GM12872 (cell line): ENCODE results near the gene C12orf75.

ENCODE experiments used
- TF ChIP-seq, protein P1 (sequence below): IDR thresholded peaks from 3 replicates; pipeline ENCODE4 v1.5.1; 2011; ENCODE audit warnings: low read depth, mild to moderate bottlenecking, low read length, moderate library complexity; ENCODE audit not compliant: insufficient read depth

The C12orf75 gene

DNA sequence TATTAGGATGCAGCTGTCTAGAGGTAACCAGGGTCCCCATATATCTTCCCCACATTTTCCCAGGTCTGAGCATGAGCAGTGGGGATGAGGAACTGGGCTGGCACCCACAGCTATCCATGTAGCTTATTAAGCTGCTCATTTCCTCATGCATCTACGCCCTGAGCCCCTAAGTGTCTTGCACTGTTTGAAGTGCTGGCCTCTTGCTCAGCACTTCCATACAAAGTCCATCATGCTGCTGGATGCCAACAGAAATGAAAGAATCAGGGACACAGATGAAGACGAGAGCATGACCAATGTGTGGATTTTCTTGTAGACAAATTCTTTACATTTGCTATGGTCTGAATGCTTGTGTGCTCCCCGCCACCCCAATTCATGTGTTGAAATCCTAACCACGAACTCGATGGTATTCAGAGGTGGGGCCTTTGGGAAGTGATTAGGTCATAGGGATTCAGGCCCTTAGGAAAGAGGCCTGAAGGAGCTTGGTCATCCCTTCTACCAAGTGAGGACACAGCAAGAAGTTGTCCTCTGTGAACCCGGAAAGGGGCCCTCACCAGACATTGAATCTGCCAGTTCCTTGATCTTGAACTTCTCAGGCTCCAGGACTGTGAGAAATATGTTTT lies 54.5 kb downstream of the C12orf75 start:
- TF ChIP-seq, protein P1, sequence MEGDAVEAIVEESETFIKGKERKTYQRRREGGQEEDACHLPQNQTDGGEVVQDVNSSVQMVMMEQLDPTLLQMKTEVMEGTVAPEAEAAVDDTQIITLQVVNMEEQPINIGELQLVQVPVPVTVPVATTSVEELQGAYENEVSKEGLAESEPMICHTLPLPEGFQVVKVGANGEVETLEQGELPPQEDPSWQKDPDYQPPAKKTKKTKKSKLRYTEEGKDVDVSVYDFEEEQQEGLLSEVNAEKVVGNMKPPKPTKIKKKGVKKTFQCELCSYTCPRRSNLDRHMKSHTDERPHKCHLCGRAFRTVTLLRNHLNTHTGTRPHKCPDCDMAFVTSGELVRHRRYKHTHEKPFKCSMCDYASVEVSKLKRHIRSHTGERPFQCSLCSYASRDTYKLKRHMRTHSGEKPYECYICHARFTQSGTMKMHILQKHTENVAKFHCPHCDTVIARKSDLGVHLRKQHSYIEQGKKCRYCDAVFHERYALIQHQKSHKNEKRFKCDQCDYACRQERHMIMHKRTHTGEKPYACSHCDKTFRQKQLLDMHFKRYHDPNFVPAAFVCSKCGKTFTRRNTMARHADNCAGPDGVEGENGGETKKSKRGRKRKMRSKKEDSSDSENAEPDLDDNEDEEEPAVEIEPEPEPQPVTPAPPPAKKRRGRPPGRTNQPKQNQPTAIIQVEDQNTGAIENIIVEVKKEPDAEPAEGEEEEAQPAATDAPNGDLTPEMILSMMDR, result no peak

DNA sequence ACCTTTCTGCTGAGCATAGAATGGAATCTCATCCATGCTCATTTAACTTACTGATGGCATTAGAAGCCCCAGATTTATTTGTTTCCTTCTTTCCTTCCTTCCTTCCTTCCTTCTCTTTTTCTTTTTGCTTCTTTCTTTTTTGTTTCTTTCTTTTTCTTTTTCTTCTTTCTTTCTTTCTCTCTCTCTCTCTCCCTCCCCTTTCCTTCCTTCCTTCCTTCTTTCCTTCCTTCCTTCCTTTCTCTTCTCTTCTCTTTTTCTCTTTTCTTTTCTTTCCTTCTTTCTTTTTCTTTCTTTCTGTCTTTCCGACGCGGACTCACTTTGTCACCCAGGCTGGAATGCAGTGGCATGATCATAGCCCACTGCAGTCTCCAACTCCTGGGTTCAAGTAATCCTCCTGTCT lies 55.9 kb downstream of the C12orf75 start:
- TF ChIP-seq, protein P1, result no peak

DNA sequence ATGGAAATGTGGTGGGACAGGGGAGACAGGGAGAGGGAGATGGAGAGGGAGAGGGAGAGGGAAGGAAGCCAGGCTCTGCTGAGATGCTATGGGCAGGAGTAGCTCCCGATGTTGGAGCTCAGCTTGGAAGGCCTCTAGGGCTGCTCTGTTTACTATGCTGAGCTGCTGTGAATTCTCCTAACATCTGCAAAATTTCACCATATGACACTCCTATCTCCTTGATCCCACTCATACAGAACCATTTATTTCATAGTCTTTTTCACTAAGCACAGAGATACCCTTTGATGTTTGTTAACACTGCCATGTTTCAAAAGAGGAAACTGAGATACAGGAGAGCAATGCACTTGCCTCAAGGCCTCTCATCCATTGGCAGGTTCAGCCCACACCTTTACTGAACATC lies 60.7 kb downstream of the C12orf75 start:
- TF ChIP-seq, protein P1, result no peak

DNA sequence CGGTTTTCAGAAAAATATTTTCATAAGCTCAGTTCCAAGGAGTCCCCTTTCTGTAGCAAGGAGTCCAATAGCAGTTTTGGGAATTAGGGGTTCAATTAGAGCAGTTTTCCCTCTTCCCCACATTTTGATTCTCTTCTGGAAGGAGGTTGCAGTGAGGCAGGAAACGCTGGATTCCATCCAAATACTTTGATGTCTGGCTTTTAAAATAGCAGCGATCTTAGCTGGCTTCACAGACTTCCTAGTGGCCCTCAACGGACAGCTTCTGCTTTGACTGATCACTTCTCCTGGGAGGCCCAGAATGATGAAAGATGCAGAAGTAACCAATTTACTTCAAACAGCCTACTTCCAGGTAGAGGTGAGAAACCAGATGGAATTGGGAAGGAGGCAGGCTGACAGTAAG lies 63.1 kb downstream of the C12orf75 start:
- TF ChIP-seq, protein P1, result no peak

DNA sequence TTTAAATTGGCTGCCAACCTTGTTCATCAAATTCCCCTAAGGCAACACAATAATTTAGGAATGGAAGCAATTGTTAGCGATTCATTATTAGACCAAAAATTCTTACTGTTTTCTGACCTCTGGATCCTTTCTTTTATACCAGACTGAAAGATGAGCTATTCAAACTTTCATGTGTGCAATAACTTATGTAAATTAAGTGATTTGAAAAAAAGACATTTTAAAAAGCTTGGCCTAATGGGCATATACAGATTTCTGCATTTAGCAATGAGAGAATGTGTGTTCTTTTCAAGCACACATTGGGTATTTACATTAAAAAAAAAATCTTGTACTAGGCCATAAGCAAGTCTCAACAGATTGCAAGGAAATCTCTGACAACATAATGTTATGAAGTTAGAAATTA lies 65.5 kb downstream of the C12orf75 start:
- TF ChIP-seq, protein P1, result no peak

DNA sequence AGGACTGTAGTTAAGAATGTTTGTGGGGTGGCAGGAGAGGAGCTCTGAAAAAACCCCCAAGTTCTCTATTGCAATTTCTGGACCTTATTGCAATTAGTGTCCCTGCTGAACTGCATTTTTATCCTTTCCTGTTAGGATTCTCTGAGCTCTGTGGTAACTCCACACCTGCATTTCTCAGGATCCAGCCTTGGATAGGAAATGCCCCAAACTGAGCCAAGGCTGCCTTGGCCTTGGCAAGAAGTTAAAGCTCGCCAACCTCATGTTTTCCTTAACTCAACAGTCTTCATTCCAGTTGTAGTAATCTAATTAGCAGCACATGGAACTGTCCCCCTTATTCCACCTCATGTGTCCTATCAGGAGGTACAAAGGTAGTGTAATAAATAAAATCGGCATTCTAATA lies 66.5 kb downstream of the C12orf75 start:
- TF ChIP-seq, protein P1, result no peak

DNA sequence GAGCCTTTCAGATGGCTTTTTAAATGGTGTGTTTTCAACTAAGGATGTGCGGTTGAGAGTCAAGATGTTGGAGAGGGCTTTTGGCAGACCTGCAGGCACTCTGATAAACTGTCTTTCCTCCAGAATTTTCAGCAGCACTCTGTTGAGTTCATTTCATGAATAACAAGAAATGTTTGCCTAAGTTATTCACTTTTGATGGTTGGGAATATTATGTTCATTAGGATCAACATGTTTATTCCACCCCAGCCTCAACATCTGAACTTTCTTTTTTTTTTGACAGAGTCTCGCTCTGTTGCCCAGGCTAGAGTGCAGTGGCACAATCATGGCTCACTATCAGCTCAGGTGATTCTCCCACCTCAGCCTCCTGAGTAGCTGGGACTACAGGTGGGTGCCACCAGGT lies 68.4 kb downstream of the C12orf75 start:
- TF ChIP-seq, protein P1, result no peak
